Measurements from ENCODE around the gene GLIPR1L1. TPM values are rescaled to one million over a fixed set of nuclear protein-coding genes. Genes with fewer than 3 reads are reported as not detected.
"Not testable (repeated sequence)": the region's sequence is repeated elsewhere in the genome, so short reads cannot be mapped to it uniquely, and the experiment has no call there.

The GLIPR1L1 gene
- total RNA-seq, 1 donor from 2014 or later, result not detected

- DNase-seq (ENCODE audit: extremely low spot score, unreplicated experiment), result no peak
- Mint-ChIP-seq H3K4me3 (ENCODE audit: unreplicated experiment) (no peak overlapping the region), H3K27me3 (ENCODE audit: unreplicated experiment) (no peaks in the 10 kb centered on the region), H3K36me3 (ENCODE audit: unreplicated experiment) (no peaks in the 10 kb centered on the region), H3K9me3 (ENCODE audit: unreplicated experiment) (no peaks in the 10 kb centered on the region), H3K4me1 (ENCODE audit: unreplicated experiment) (peaks cover 7% of the 10 kb centered on the region), H3K27ac (ENCODE audit: unreplicated experiment) (no peak overlapping the region)
- TF ChIP-seq CTCF (IDR thresholded peaks at IDR 0.05), result no peak
Observed at GRCh38 chr12:75327642-75328041, 6.8 kb upstream of the GLIPR1L1 start.

GRCh38 chr12:75329918-75330826 lies 4.3 kb upstream of the GLIPR1L1 start, which contains the start of gene CAPS2:
TSS of gene CAPS2 (minus strand) at chr12:75330324. CDS start at chr12:75326498, 3,826 bp downstream.
- DNase-seq (ENCODE audit: extremely low spot score, unreplicated experiment), result peak; percentile 94
- Mint-ChIP-seq H3K4me3 (ENCODE audit: unreplicated experiment) (peak within 1 kb of the TSS; percentile 97), H3K36me3 (ENCODE audit: unreplicated experiment) (no peaks in the 10 kb centered on the region), H3K27me3 (ENCODE audit: unreplicated experiment) (peaks cover 5% of the 10 kb centered on the region), H3K27ac (ENCODE audit: unreplicated experiment) (peak within 1 kb of the TSS; percentile 89), H3K4me1 (ENCODE audit: unreplicated experiment) (peaks cover 13% of the 10 kb centered on the region), H3K9me3 (ENCODE audit: unreplicated experiment) (no peaks in the 10 kb centered on the region)
- peak; percentile 6 for TF ChIP-seq CTCF (IDR thresholded peaks at IDR 0.05)

GRCh38 chr12:75337905-75338304 lies 3.4 kb downstream of the GLIPR1L1 start:
- Mint-ChIP-seq H3K4me3 (ENCODE audit: unreplicated experiment) (no peak overlapping the region), H3K4me1 (ENCODE audit: unreplicated experiment) (peaks cover 6% of the 10 kb centered on the region), H3K27me3 (ENCODE audit: unreplicated experiment) (peaks cover 16% of the 10 kb centered on the region), H3K9me3 (ENCODE audit: unreplicated experiment) (no peaks in the 10 kb centered on the region), H3K36me3 (ENCODE audit: unreplicated experiment) (peaks cover 3% of the 10 kb centered on the region), H3K27ac (ENCODE audit: unreplicated experiment) (no peak overlapping the region)
- DNase-seq (ENCODE audit: extremely low spot score, unreplicated experiment), result no peak
- TF ChIP-seq CTCF (IDR thresholded peaks at IDR 0.05), result no peak

GRCh38 chr12:75341873-75342272 lies 7.4 kb downstream of the GLIPR1L1 start:
- Mint-ChIP-seq H3K36me3 (ENCODE audit: unreplicated experiment) (peaks cover 3% of the 10 kb centered on the region), H3K27ac (ENCODE audit: unreplicated experiment) (no peak overlapping the region), H3K4me1 (ENCODE audit: unreplicated experiment) (no peaks in the 10 kb centered on the region), H3K27me3 (ENCODE audit: unreplicated experiment) (peaks cover 10% of the 10 kb centered on the region), H3K9me3 (ENCODE audit: unreplicated experiment) (no peaks in the 10 kb centered on the region), H3K4me3 (ENCODE audit: unreplicated experiment) (no peak overlapping the region)
- DNase-seq (ENCODE audit: extremely low spot score, unreplicated experiment), result no peak
- no peak for TF ChIP-seq CTCF (IDR thresholded peaks at IDR 0.05)

GRCh38 chr12:75345531-75345930 lies 11.1 kb downstream of the GLIPR1L1 start:
- Mint-ChIP-seq H3K36me3 (ENCODE audit: unreplicated experiment) (peaks cover 2% of the 10 kb centered on the region), H3K4me1 (ENCODE audit: unreplicated experiment) (no peaks in the 10 kb centered on the region), H3K4me3 (ENCODE audit: unreplicated experiment) (no peak overlapping the region), H3K27me3 (ENCODE audit: unreplicated experiment) (peaks cover 6% of the 10 kb centered on the region), H3K27ac (ENCODE audit: unreplicated experiment) (no peak overlapping the region), H3K9me3 (ENCODE audit: unreplicated experiment) (no peaks in the 10 kb centered on the region)
- DNase-seq (ENCODE audit: extremely low spot score, unreplicated experiment), result no peak
- TF ChIP-seq CTCF (IDR thresholded peaks at IDR 0.05), result no peak

GRCh38 chr12:75346215-75346614 lies 11.7 kb downstream of the GLIPR1L1 start:
- not testable (repeated sequence) for H3K4me3 Mint-ChIP-seq (ENCODE audit: unreplicated experiment); H3K36me3 Mint-ChIP-seq (ENCODE audit: unreplicated experiment); H3K27ac Mint-ChIP-seq (ENCODE audit: unreplicated experiment); H3K9me3 Mint-ChIP-seq (ENCODE audit: unreplicated experiment); H3K4me1 Mint-ChIP-seq (ENCODE audit: unreplicated experiment); DNase-seq (ENCODE audit: extremely low spot score, unreplicated experiment); H3K27me3 Mint-ChIP-seq (ENCODE audit: unreplicated experiment)
